NCI-H748 treated with DMSO at 0.1 percent for 48 hours (cell line): ENCODE measurements around the gene DCST1.

Experiments
- DNase-seq: peaks from one replicate; lab custom pipeline; 2025; lab: John Stamatoyannopoulos, UW

Gene DCST1

GRCh38 chr1:155001675-155002463 is 31.8 kb upstream of the DCST1 start:
- peak; percentile 97 for DNase-seq

- DNase-seq: no peak
These were observed 31.0 kb upstream of the DCST1 start, which contains the start of gene ZBTB7B for GRCh38 chr1:155002464-155003226. ZBTB7B (plus strand) TSS chr1:155002802; CDS start chr1:155014661, 11,859 bp downstream.

- peak; percentile 27 for DNase-seq
These were observed 30.3 kb upstream of the DCST1 start for GRCh38 chr1:155003227-155003765.

- DNase-seq: no peak
These were observed 29.8 kb upstream of the DCST1 start for GRCh38 chr1:155003766-155004351.

- DNase-seq: no peak
These were observed 29.1 kb upstream of the DCST1 start for GRCh38 chr1:155004352-155005075.

- no peak for DNase-seq
These were observed 28.3 kb upstream of the DCST1 start for GRCh38 chr1:155005076-155006011.

GRCh38 chr1:155006601-155007101 is 27.0 kb upstream of the DCST1 start:
- DNase-seq: no peak

GRCh38 chr1:155007251-155007828 is 26.3 kb upstream of the DCST1 start:
- no peak for DNase-seq

- no peak for DNase-seq
These were observed 25.3 kb upstream of the DCST1 start for GRCh38 chr1:155008015-155008941.

GRCh38 chr1:155009221-155009711 is 24.4 kb upstream of the DCST1 start:
- DNase-seq: no peak

- no peak for DNase-seq
These were observed 23.9 kb upstream of the DCST1 start for GRCh38 chr1:155009742-155010141.

- DNase-seq: no peak
These were observed 23.3 kb upstream of the DCST1 start for GRCh38 chr1:155010211-155010918.

- DNase-seq: no peak
These were observed 22.6 kb upstream of the DCST1 start for GRCh38 chr1:155011004-155011416.

GRCh38 chr1:155011437-155012025 is 22.1 kb upstream of the DCST1 start:
- no peak for DNase-seq

- DNase-seq: peak; percentile 6
These were observed 21.5 kb upstream of the DCST1 start for GRCh38 chr1:155012026-155012546.

- no peak for DNase-seq
These were observed 20.6 kb upstream of the DCST1 start for GRCh38 chr1:155012776-155013602.

- DNase-seq: no peak
These were observed 20.0 kb upstream of the DCST1 start for GRCh38 chr1:155013632-155014031.
